ENCODE results near the gene FOSL1.

The FOSL1 gene

GRCh38 chr11:65898656-65899355 lies 1.4 kb downstream of the FOSL1 start:
- H3K4me1 ChIP-seq (ENCODE audit: control insufficient read depth, low read depth, low read length), result no peaks in the 10 kb centered on the region

DNA sequence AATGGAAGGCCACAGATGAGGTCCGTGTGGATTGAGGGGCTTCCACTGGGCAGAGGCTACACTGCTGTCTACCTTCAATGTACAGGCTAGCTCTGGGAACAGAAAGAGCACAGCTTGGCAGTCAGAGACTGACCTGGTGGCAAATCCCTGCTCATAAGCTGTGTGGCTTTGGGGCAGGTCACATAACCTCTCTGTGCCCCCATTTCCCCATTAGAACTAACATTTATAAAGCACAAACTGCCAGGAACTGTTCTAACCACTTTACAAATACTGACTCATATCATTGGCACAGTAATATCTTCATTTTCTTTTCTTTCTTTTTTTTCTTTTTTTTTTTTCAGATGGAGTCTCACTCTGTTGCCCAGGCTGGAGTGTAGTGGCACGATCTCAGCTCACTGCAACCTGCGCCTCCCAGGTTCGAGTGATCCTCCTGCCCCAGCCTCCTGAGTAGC lies 3.1 kb downstream of the FOSL1 start:
- no peak overlapping the region for H2BK15ac ChIP-seq (replicated peaks; ENCODE audit: low read depth)
- no peak overlapping the region for H3K27ac ChIP-seq (ENCODE audit: low read depth, low read length)
- no peak overlapping the region for H3K4me3 ChIP-seq (ENCODE audit: low read length)
- H3K4me2 ChIP-seq (ENCODE audit: low read length), result no peak overlapping the region
- no peak overlapping the region for H4K5ac ChIP-seq (ENCODE audit: low read length)
- H3K9ac ChIP-seq (ENCODE audit: low read length), result no peak overlapping the region
- no peaks in the 10 kb centered on the region for H3K79me1 ChIP-seq (ENCODE audit: low read length)
- no peak overlapping the region for H3K56ac ChIP-seq (ENCODE audit: low read length)
- H3K18ac ChIP-seq (ENCODE audit: low read length), result no peak overlapping the region
- peaks cover 7% of the 10 kb centered on the region for H3K27me3 ChIP-seq (ENCODE audit: insufficient read depth, low read length, poor library complexity)
- H3K36me3 ChIP-seq (ENCODE audit: control insufficient read depth, insufficient read depth, low read length), result no peaks in the 10 kb centered on the region
- no peaks in the 10 kb centered on the region for H3K4me1 ChIP-seq (ENCODE audit: control insufficient read depth, low read depth, low read length)
- H3K23ac ChIP-seq (ENCODE audit: low read length), result no peak overlapping the region
- H3K4ac ChIP-seq (ENCODE audit: low read depth, low read length), result no peak overlapping the region
- no peak overlapping the region for H2AK5ac ChIP-seq (ENCODE audit: low read length)
- H2BK120ac ChIP-seq (ENCODE audit: low read depth, low read length), result no peak overlapping the region
- no peak overlapping the region for H2BK5ac ChIP-seq (ENCODE audit: low read length)
- H3K79me2 ChIP-seq (ENCODE audit: control insufficient read depth, insufficient read depth, low read length), result no peaks in the 10 kb centered on the region
- no CpG with 5 or more reads among the region's 4 CpGs for WGBS (ENCODE audit: extremely low coverage, insufficient coverage, low lambda C conversion rate)
- no peak overlapping the region for H4K8ac ChIP-seq (ENCODE audit: low read depth, low read length)
- DNase-seq, result no peak

More at GRCh38 chr11:65898656-65899355, 1.4 kb downstream of the FOSL1 start:
- Histone ChIP-seq H3K23ac (ENCODE audit: low read length) (no peak overlapping the region), H2BK5ac (ENCODE audit: low read length) (no peak overlapping the region), H3K4me3 (ENCODE audit: low read length) (no peak overlapping the region), H3K56ac (ENCODE audit: low read length) (peak overlapping the region; percentile 65), H2BK15ac (replicated peaks; ENCODE audit: low read depth) (no peak overlapping the region), H3K4ac (ENCODE audit: low read depth, low read length) (no peak overlapping the region), H4K8ac (ENCODE audit: low read depth, low read length) (no peak overlapping the region), H3K27me3 (ENCODE audit: insufficient read depth, low read length, poor library complexity) (peaks cover 7% of the 10 kb centered on the region), H3K79me2 (ENCODE audit: control insufficient read depth, insufficient read depth, low read length) (no peaks in the 10 kb centered on the region), H3K27ac (ENCODE audit: low read depth, low read length) (no peak overlapping the region), H3K9ac (ENCODE audit: low read length) (peak overlapping the region; percentile 28), H2AK5ac (ENCODE audit: low read length) (no peak overlapping the region), H3K4me2 (ENCODE audit: low read length) (no peak overlapping the region), H3K18ac (ENCODE audit: low read length) (peak overlapping the region; percentile 55), H4K5ac (ENCODE audit: low read length) (no peak overlapping the region), H3K36me3 (ENCODE audit: control insufficient read depth, insufficient read depth, low read length) (no peaks in the 10 kb centered on the region), H2BK120ac (ENCODE audit: low read depth, low read length) (no peak overlapping the region), H3K79me1 (ENCODE audit: low read length) (no peaks in the 10 kb centered on the region)
- DNase-seq, result no peak
- no CpG with 5 or more reads among the region's 28 CpGs for WGBS (ENCODE audit: extremely low coverage, insufficient coverage, low lambda C conversion rate)

DNA sequence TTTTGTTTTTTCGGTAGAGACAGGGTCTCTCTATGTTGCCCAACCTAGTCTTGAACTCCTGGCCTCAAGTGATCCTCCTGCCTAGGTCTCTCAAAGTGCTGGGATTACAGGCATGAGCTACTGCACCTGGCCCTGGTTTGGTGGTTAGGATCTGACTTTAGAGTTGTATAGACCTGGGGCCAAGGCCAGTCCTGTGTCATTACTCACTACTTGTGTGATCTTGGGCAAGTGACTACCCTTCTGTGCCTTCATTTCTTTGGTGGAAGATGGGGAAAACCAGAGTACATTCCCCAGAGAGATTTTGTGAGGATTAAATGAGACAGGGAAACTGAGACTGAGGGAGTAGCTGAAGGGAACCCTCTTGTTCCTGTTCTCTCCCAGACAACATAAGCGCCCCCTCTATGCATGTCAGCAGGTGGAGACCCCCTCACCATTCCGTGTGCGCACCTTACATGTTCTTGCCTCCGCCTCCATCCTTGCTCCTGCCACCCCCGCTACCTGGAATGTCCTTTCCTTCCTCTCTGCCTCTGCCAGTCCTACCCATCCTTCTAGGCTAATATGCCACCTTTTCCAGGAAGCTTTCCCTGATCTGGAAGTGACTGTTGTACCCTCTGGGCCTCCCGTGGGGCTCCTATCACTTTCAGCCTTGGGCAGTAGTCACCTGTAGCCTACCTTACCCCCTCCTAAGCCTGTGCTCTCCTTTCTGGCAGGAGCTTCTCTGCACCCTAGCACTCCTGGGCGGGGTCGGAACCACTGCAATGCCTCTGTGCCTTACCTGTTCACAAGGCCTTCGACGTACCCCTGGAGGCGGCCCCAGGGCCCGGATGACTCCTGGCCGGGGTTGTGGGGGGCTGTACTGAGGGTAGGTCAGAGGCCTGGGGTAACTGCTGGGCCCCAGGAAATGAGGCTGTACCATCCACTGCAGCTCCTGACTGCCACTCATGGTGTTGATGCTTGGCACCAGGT lies 3.9 kb downstream of the FOSL1 start:
- no peak overlapping the region for H3K9ac ChIP-seq (ENCODE audit: low read length)
- no peak overlapping the region for H4K8ac ChIP-seq (ENCODE audit: low read depth, low read length)
- H3K4me1 ChIP-seq (ENCODE audit: control insufficient read depth, low read depth, low read length), result no peaks in the 10 kb centered on the region
- H2BK15ac ChIP-seq (replicated peaks; ENCODE audit: low read depth), result no peak overlapping the region
- no peak overlapping the region for H3K4ac ChIP-seq (ENCODE audit: low read depth, low read length)
- H3K79me2 ChIP-seq (ENCODE audit: control insufficient read depth, insufficient read depth, low read length), result no peaks in the 10 kb centered on the region
- H3K4me2 ChIP-seq (ENCODE audit: low read length), result no peak overlapping the region
- no peak for DNase-seq
- H3K27ac ChIP-seq (ENCODE audit: low read depth, low read length), result no peak overlapping the region
- no peak overlapping the region for H3K4me3 ChIP-seq (ENCODE audit: low read length)
- no peak overlapping the region for H4K5ac ChIP-seq (ENCODE audit: low read length)
- H2BK5ac ChIP-seq (ENCODE audit: low read length), result no peak overlapping the region
- H3K79me1 ChIP-seq (ENCODE audit: low read length), result no peaks in the 10 kb centered on the region
- H2AK5ac ChIP-seq (ENCODE audit: low read length), result no peak overlapping the region
- H3K18ac ChIP-seq (ENCODE audit: low read length), result no peak overlapping the region
- H3K36me3 ChIP-seq (ENCODE audit: control insufficient read depth, insufficient read depth, low read length), result no peaks in the 10 kb centered on the region
- no peak overlapping the region for H3K56ac ChIP-seq (ENCODE audit: low read length)
- H2BK120ac ChIP-seq (ENCODE audit: low read depth, low read length), result no peak overlapping the region
- H3K23ac ChIP-seq (ENCODE audit: low read length), result no peak overlapping the region
- WGBS (ENCODE audit: extremely low coverage, insufficient coverage, low lambda C conversion rate), result no CpG with 5 or more reads among the region's 14 CpGs
- H3K27me3 ChIP-seq (ENCODE audit: insufficient read depth, low read length, poor library complexity), result peaks cover 7% of the 10 kb centered on the region

- Histone ChIP-seq H3K4me2 (ENCODE audit: low read length) (no peak overlapping the region), H3K4ac (ENCODE audit: low read depth, low read length) (no peak overlapping the region), H3K79me2 (ENCODE audit: control insufficient read depth, insufficient read depth, low read length) (no peaks in the 10 kb centered on the region), H2BK15ac (replicated peaks; ENCODE audit: low read depth) (no peak overlapping the region), H3K9ac (ENCODE audit: low read length) (no peak overlapping the region), H3K79me1 (ENCODE audit: low read length) (no peaks in the 10 kb centered on the region), H3K4me3 (ENCODE audit: low read length) (no peak overlapping the region), H3K27me3 (ENCODE audit: insufficient read depth, low read length, poor library complexity) (peaks cover 7% of the 10 kb centered on the region), H2BK120ac (ENCODE audit: low read depth, low read length) (no peak overlapping the region), H2AK5ac (ENCODE audit: low read length) (no peak overlapping the region), H3K56ac (ENCODE audit: low read length) (no peak overlapping the region), H4K5ac (ENCODE audit: low read length) (no peak overlapping the region), H3K27ac (ENCODE audit: low read depth, low read length) (no peak overlapping the region), H3K23ac (ENCODE audit: low read length) (no peak overlapping the region), H3K4me1 (ENCODE audit: control insufficient read depth, low read depth, low read length) (no peaks in the 10 kb centered on the region), H3K36me3 (ENCODE audit: control insufficient read depth, insufficient read depth, low read length) (no peaks in the 10 kb centered on the region), H4K8ac (ENCODE audit: low read depth, low read length) (no peak overlapping the region), H3K18ac (ENCODE audit: low read length) (no peak overlapping the region), H2BK5ac (ENCODE audit: low read length) (no peak overlapping the region)
- WGBS (ENCODE audit: extremely low coverage, insufficient coverage, low lambda C conversion rate), result no CpG with 5 or more reads among the region's 5 CpGs
- no peak for DNase-seq
Observed at GRCh38 chr11:65895482-65895981, 4.7 kb downstream of the FOSL1 start.

GRCh38 chr11:65894034-65894591 lies 6.1 kb downstream of the FOSL1 start:
- Histone ChIP-seq H3K4me3 (ENCODE audit: low read length) (no peak overlapping the region), H2BK15ac (replicated peaks; ENCODE audit: low read depth) (no peak overlapping the region), H2BK5ac (ENCODE audit: low read length) (no peak overlapping the region), H3K56ac (ENCODE audit: low read length) (peak overlapping the region; percentile 18), H3K27ac (ENCODE audit: low read depth, low read length) (no peak overlapping the region), H3K27me3 (ENCODE audit: insufficient read depth, low read length, poor library complexity) (no peaks in the 10 kb centered on the region), H4K8ac (ENCODE audit: low read depth, low read length) (no peak overlapping the region), H2AK5ac (ENCODE audit: low read length) (no peak overlapping the region), H3K4me1 (ENCODE audit: control insufficient read depth, low read depth, low read length) (peaks cover under 1% of the 10 kb centered on the region), H3K23ac (ENCODE audit: low read length) (no peak overlapping the region), H3K4ac (ENCODE audit: low read depth, low read length) (no peak overlapping the region), H3K79me2 (ENCODE audit: control insufficient read depth, insufficient read depth, low read length) (no peaks in the 10 kb centered on the region), H3K79me1 (ENCODE audit: low read length) (no peaks in the 10 kb centered on the region), H3K18ac (ENCODE audit: low read length) (no peak overlapping the region), H3K36me3 (ENCODE audit: control insufficient read depth, insufficient read depth, low read length) (no peaks in the 10 kb centered on the region), H3K9ac (ENCODE audit: low read length) (no peak overlapping the region), H2BK120ac (ENCODE audit: low read depth, low read length) (no peak overlapping the region), H4K5ac (ENCODE audit: low read length) (no peak overlapping the region), H3K4me2 (ENCODE audit: low read length) (no peak overlapping the region)
- no CpG with 5 or more reads among the region's 16 CpGs for WGBS (ENCODE audit: extremely low coverage, insufficient coverage, low lambda C conversion rate)
- no peak for DNase-seq

All from mesendoderm (in vitro differentiated cells).